Endothelial cell of umbilical vein (primary cell): Measurements from ENCODE around the gene GABRB2. TPM values are rescaled to one million over a fixed set of nuclear protein-coding genes. Genes with fewer than 3 reads are reported as not detected.

Experiments used
- BruUV-seq: library from RNA; stranded (reverse); fragments of 400-500 nt; replicated peaks from 2 replicates; lab custom pipeline; 2021; lab: Mats Ljungman, UMichigan
- CTCF ChIA-PET: fragments of 300-600, 350-600 bp; sonication (Branson Sonifier 250); formaldehyde crosslinking; loops from one replicate; lab custom pipeline; 2021; ENCODE audit warnings: antibody characterized with exemption, inconsistent platforms; lab: Charles Lee
- POLR2A ChIA-PET: fragments of 300-600, 350-600 bp; sonication (Branson Sonifier 250); formaldehyde crosslinking; loops from one replicate; lab custom pipeline; 2021; ENCODE audit warnings: antibody characterized with exemption, inconsistent platforms; lab: Charles Lee
- DNase-seq: peaks from one replicate; pipeline ENCODE4 v3.0.0-alpha.2; 2011; ENCODE audit warnings: low read depth, low spot score
- FAIRE-seq: peaks from 2 replicates; lab custom pipeline; 2011; peaks lifted over from hg19 to GRCh38; lab: Jason Lieb, UNC
- H2AFZ ChIP-seq: 2 replicates; pipeline ENCODE4 v1.6.0; 2012; ENCODE audit warnings: low read depth, low read length, control low read depth, inconsistent platforms
- H3K27ac ChIP-seq: 2 replicates; pipeline ENCODE4 v1.5.1; 2011; ENCODE audit warnings: low read depth, mild to moderate bottlenecking, control low read depth, low read length, moderate library complexity; ENCODE audit not compliant: insufficient read depth
- H3K27me3 ChIP-seq, 2 experiments: 2 replicates each; pipeline versions ENCODE4 v1.6.0 to v1.6.1; 2011; ENCODE audit warnings: low read length in 2 of 2, mixed read lengths in 1 of 2; ENCODE audit not compliant: control insufficient read depth in 2 of 2, insufficient read depth in 2 of 2
- H3K36me3 ChIP-seq, 2 experiments: 2 replicates in 1 of 2; 3 replicates in 1 of 2; pipeline ENCODE4 v1.5.1; 2011; ENCODE audit warnings: low read length in 2 of 2, mild to moderate bottlenecking in 1 of 2, moderate library complexity in 1 of 2; ENCODE audit not compliant: control insufficient read depth in 2 of 2, insufficient read depth in 2 of 2; ENCODE audit errors: extremely low read depth in 1 of 2
- H3K4me1 ChIP-seq: 3 replicates; pipeline ENCODE4 v1.5.1; 2011; ENCODE audit warnings: mild to moderate bottlenecking, low read length; ENCODE audit not compliant: control insufficient read depth, insufficient read depth; ENCODE audit errors: extremely low read depth
- H3K4me2 ChIP-seq: 2 replicates; pipeline ENCODE4 v1.6.1; 2011; ENCODE audit warnings: low read length, control low read depth, mixed read lengths; ENCODE audit not compliant: insufficient read depth
- H3K4me3 ChIP-seq, 3 experiments: fragments of 200-600 bp in 1 of 3; sonication (generic), shearing (Covaris generic) in 1 of 3; replicated peaks in 1 of 3; 2 replicates each; pipeline ENCODE4 v1.5.1; 2011 to 2016; ENCODE audit warnings: control low read depth in 3 of 3, low read length in 3 of 3, mild to moderate bottlenecking in 2 of 3, inconsistent platforms in 1 of 3, low read depth in 1 of 3, moderate library complexity in 1 of 3; ENCODE audit not compliant: insufficient read depth in 1 of 3
- H3K79me2 ChIP-seq: 2 replicates; pipeline ENCODE4 v1.6.0; 2012; ENCODE audit warnings: low read length, inconsistent platforms; ENCODE audit not compliant: control insufficient read depth, insufficient read depth
- H3K9ac ChIP-seq: replicated peaks from 2 replicates; pipeline ENCODE3; 2011; ENCODE audit warnings: low read length, control low read depth; ENCODE audit not compliant: insufficient read depth; ENCODE audit errors: extremely low read depth
- H3K9me1 ChIP-seq: replicated peaks from 3 replicates; pipeline ENCODE4 v1.6.0; 2011; ENCODE audit warnings: mild to moderate bottlenecking, low read length; ENCODE audit not compliant: control insufficient read depth, insufficient read depth; ENCODE audit errors: extremely low read depth
- H3K9me3 ChIP-seq: replicated peaks from 2 replicates; pipeline ENCODE4 v1.5.1; 2012; ENCODE audit warnings: low read length, inconsistent platforms; ENCODE audit not compliant: control insufficient read depth, insufficient read depth
- H4K20me1 ChIP-seq: replicated peaks from 2 replicates; pipeline ENCODE3; 2011; ENCODE audit warnings: mild to moderate bottlenecking, low read length; ENCODE audit not compliant: control insufficient read depth, insufficient read depth; ENCODE audit errors: extremely low read depth
- EZH2 ChIP-seq: IDR thresholded peaks from 2 replicates; pipeline ENCODE4 v1.6.1; 2012; ENCODE audit warnings: borderline replicate concordance, low read depth, mild to moderate bottlenecking, moderate library complexity, low read length, inconsistent platforms; ENCODE audit not compliant: severe bottlenecking
- FOS ChIP-seq: IDR thresholded peaks from 2 replicates; pipeline ENCODE4 v1.6.1; 2011; ENCODE audit warnings: mild to moderate bottlenecking, low read length, moderate library complexity, borderline replicate concordance; ENCODE audit not compliant: insufficient read depth
- GATA2 ChIP-seq: IDR thresholded peaks from 2 replicates; pipeline ENCODE4 v1.7.0; 2011; ENCODE audit warnings: low read depth, mild to moderate bottlenecking, moderate library complexity, mixed read lengths, low read length; ENCODE audit not compliant: insufficient read length, insufficient read depth
- JUN ChIP-seq: IDR thresholded peaks from 2 replicates; pipeline ENCODE4 v1.6.1; 2011; ENCODE audit warnings: borderline replicate concordance, low read depth; ENCODE audit not compliant: insufficient read length, insufficient read depth
- MAX ChIP-seq: IDR thresholded peaks from 2 replicates; pipeline ENCODE4 v1.6.1; 2011; ENCODE audit not compliant: insufficient read depth, insufficient read length
- MYC ChIP-seq: IDR thresholded peaks from one replicate; pipeline ENCODE4 v1.6.1; 2011; ENCODE audit warnings: mild to moderate bottlenecking, low read depth, low read length
- POLR2A ChIP-seq: IDR thresholded peaks from 2 replicates; pipeline ENCODE4 v1.6.1; 2012; ENCODE audit warnings: low read depth, mild to moderate bottlenecking, control low read depth, low read length
- POLR2AphosphoS5 ChIP-seq: IDR thresholded peaks from 2 replicates; pipeline ENCODE4 v1.6.1; 2012; ENCODE audit warnings: low read depth, mild to moderate bottlenecking, control low read depth, low read length, moderate library complexity; ENCODE audit not compliant: insufficient read depth
- dilution Hi-C: fragments of 300-500 bp; cut with MboI; formaldehyde crosslinking; loops from one replicate; pipeline ENCODE4 v1.15.0; 2019; ENCODE audit warnings: low sequenced_read_pairs; ENCODE audit not compliant: extremely low pct_ligation_motif_present
- intact Hi-C: fragments of 100-400 bp; cut with micrococcal nuclease; formaldehyde crosslinking; loops from one replicate; pipeline ENCODE4 v1.10.0; 2022
- polyA plus RNA-seq, 4 experiments: library from polyadenylated mRNA; depleted of rRNA in 3 of 4; stranded (reverse) in 3 of 4; unstranded in 1 of 4; fragments of >200 nt; gene quantifications; 2 replicates each; pipeline versions ENCODE4 v1.2.1 to v1.2.3, GENCODE V29; 2011 to 2012; ENCODE audit warnings: missing spikeins in 1 of 4
- total RNA-seq: library from RNA; stranded (reverse); gene quantifications from 2 replicates; pipeline ENCODE4 v1.2.3, GENCODE V29; 2021
- TF ChIP-seq, protein P1 (sequence below), 2 donors: IDR thresholded peaks; 1 replicate in 1 of 2; 2 replicates in 1 of 2; pipeline ENCODE4 v1.5.1; 2011; ENCODE audit warnings: low read length in 2 of 2, mild to moderate bottlenecking in 2 of 2, moderate library complexity in 2 of 2, control low read depth in 1 of 2, inconsistent platforms in 1 of 2, low read depth in 1 of 2; ENCODE audit not compliant: insufficient read depth in 1 of 2; ENCODE audit errors: extremely low read depth in 1 of 2

The GABRB2 gene
- total and polyA plus RNA-seq, 2 donors (not counting 3 experiments of a cell fraction or from before 2014, with no cell fraction given): not detected

- no peak for TF ChIP-seq POLR2AphosphoS5
- TF ChIP-seq MAX: no peak
- no peak for TF ChIP-seq MYC
- TF ChIP-seq FOS: no peak
- TF ChIP-seq POLR2A: no peak
- no peak for TF ChIP-seq JUN
- TF ChIP-seq GATA2: no peak
- TF ChIP-seq, protein P1, sequence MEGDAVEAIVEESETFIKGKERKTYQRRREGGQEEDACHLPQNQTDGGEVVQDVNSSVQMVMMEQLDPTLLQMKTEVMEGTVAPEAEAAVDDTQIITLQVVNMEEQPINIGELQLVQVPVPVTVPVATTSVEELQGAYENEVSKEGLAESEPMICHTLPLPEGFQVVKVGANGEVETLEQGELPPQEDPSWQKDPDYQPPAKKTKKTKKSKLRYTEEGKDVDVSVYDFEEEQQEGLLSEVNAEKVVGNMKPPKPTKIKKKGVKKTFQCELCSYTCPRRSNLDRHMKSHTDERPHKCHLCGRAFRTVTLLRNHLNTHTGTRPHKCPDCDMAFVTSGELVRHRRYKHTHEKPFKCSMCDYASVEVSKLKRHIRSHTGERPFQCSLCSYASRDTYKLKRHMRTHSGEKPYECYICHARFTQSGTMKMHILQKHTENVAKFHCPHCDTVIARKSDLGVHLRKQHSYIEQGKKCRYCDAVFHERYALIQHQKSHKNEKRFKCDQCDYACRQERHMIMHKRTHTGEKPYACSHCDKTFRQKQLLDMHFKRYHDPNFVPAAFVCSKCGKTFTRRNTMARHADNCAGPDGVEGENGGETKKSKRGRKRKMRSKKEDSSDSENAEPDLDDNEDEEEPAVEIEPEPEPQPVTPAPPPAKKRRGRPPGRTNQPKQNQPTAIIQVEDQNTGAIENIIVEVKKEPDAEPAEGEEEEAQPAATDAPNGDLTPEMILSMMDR (IDR thresholded peaks at IDR 0.05; ENCODE audit: extremely low read depth in 1 of 2, insufficient read depth in 1 of 2, low read depth in 1 of 2, low read length in 2 of 2): no peak
- no peak for TF ChIP-seq EZH2
- CTCF ChIA-PET: no interaction called here
- H3K27me3 ChIP-seq: no peaks in the 10 kb centered on the region
- dilution Hi-C loops: no loop called here
- H3K4me1 ChIP-seq: no peaks in the 10 kb centered on the region
- FAIRE-seq (no peak), DNase-seq (no peak)
- no peaks in the 10 kb centered on the region for H3K36me3 ChIP-seq
- no peaks in the 10 kb centered on the region for H4K20me1 ChIP-seq
- no peak overlapping the region for H3K4me2 ChIP-seq
- intact Hi-C loops: no loop called here
- H2AFZ ChIP-seq: no peak overlapping the region
- no peak overlapping the region for H3K27ac ChIP-seq
- BruUV-seq: no TSS peak
- POLR2A ChIA-PET: no interaction called here
- H3K9me1 ChIP-seq: no peaks in the 10 kb centered on the region
- no peak overlapping the region for H3K9ac ChIP-seq
- H3K4me3 ChIP-seq: no peak overlapping the region
- H3K79me2 ChIP-seq: no peaks in the 10 kb centered on the region
- H3K9me3 ChIP-seq: peaks cover 2% of the 10 kb centered on the region
Observed at GRCh38 chr5:161271816-161272215, 274.7 kb downstream of the GABRB2 start.
